CD4-positive, alpha-beta T cell treated with Interleukin-12 subunit alpha and Interleukin-12 subunit beta, for 1 hour (primary cell): ENCODE results near the gene NLRX1.
"Not testable (repeated sequence)": the region's sequence is repeated elsewhere in the genome, so short reads cannot be mapped to it uniquely, and the experiment has no call there.

Experiments used
- DNase-seq: peaks from one replicate; pipeline ENCODE4 v3.0.0-alpha.2; 2020

NLRX1 gene

GRCh38 chr11:119153049-119153818 lies 15.3 kb upstream of the NLRX1 start:
- no peak for DNase-seq

GRCh38 chr11:119154178-119154577 lies 14.3 kb upstream of the NLRX1 start:
- no peak for DNase-seq

GRCh38 chr11:119155733-119156492 lies 12.6 kb upstream of the NLRX1 start:
- no peak for DNase-seq

- DNase-seq, result no peak
Observed at GRCh38 chr11:119156496-119156895, 12.0 kb upstream of the NLRX1 start.

- no peak for DNase-seq
Observed at GRCh38 chr11:119157063-119157462, 11.5 kb upstream of the NLRX1 start.

GRCh38 chr11:119158467-119158866 lies 10.1 kb upstream of the NLRX1 start:
- no peak for DNase-seq

GRCh38 chr11:119160151-119160550 lies 8.4 kb upstream of the NLRX1 start:
- no peak for DNase-seq

GRCh38 chr11:119161871-119162270 lies 6.7 kb upstream of the NLRX1 start:
- no peak for DNase-seq

GRCh38 chr11:119166368-119167076 lies 2.0 kb upstream of the NLRX1 start:
- no peak for DNase-seq

- DNase-seq, result not testable (repeated sequence)
Observed at GRCh38 chr11:119167077-119167458, 1.5 kb upstream of the NLRX1 start.

GRCh38 chr11:119167933-119168332 lies 592 bp upstream of the NLRX1 start:
- DNase-seq, result no peak

GRCh38 chr11:119169282-119169719 lies 776 bp downstream of the NLRX1 start:
- DNase-seq, result peak; percentile 27

GRCh38 chr11:119172513-119172912 lies 4.0 kb downstream of the NLRX1 start:
- DNase-seq, result no peak

- DNase-seq, result no peak
Observed at GRCh38 chr11:119173453-119173852, 4.9 kb downstream of the NLRX1 start.

- no peak for DNase-seq
Observed at GRCh38 chr11:119175493-119176077, 7.1 kb downstream of the NLRX1 start.

GRCh38 chr11:119178166-119178680 lies 9.7 kb downstream of the NLRX1 start:
- DNase-seq, result no peak

GRCh38 chr11:119179342-119179741 lies 10.8 kb downstream of the NLRX1 start:
- DNase-seq, result no peak

- DNase-seq, result no peak
Observed at GRCh38 chr11:119179983-119180382, 11.5 kb downstream of the NLRX1 start.

- no peak for DNase-seq
Observed at GRCh38 chr11:119180729-119181676, 12.5 kb downstream of the NLRX1 start.

- no peak for DNase-seq
Observed at GRCh38 chr11:119181677-119182412, 13.3 kb downstream of the NLRX1 start.

- not testable (repeated sequence) for DNase-seq
Observed at GRCh38 chr11:119184399-119184798, 15.9 kb downstream of the NLRX1 start.
